M059J (cell line): ENCODE measurements around the gene C14orf132. TPM values are rescaled to one million over a fixed set of nuclear protein-coding genes. Genes with fewer than 3 reads are reported as not detected.

Experiments
- DNase-seq: peaks from one replicate; pipeline ENCODE4 v3.0.0-alpha.2; 2012; ENCODE audit warnings: low read depth
- total RNA-seq: library from RNA; depleted of rRNA; stranded (reverse); fragments of >200 nt; shearing (Covaris generic); gene quantifications from 2 replicates; pipeline ENCODE4 v1.2.3, GENCODE V29; 2014

C14orf132 gene
- total RNA-seq, 1 experiment from 2014 or later = 2.0 TPM

DNA sequence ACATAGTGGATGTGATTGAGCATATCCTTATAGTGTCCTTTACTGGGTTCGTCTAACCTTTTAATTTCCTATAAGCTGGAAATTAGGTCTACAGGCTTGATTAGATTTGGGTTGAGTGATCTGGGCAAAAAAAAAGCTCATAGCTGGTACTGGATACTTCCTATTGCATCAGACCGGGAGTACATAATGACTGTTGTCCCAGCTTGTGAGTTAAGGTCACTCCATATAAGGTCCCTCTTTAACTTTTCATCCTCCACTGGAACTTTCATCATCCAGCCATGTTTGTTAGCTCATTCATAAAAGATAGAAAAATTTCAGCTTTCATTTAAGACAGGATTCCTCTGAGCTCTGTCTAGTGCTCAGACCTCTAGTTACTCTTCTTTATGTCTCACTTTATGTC lies 80.8 kb downstream of the C14orf132 start:
- DNase-seq = no peak

DNA sequence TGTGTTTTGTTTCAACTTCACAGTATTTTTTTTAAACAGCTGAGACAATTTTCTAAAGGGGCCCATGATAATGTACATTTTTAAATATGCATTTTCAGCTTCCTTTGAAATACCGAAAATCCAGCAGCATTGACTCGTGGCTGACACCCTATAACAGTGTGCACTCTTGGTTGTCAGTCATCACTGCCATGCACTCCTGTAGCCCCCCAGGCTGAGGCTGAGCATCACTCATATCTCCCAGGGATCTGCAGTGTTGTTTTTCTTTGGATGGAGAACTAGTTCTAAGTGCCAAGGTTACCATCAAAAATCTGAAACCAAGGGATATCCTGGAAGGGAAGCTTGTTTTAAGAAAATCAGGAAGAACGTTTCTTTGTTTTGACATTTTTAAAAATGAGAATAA lies 81.2 kb downstream of the C14orf132 start:
- no peak for DNase-seq

DNA sequence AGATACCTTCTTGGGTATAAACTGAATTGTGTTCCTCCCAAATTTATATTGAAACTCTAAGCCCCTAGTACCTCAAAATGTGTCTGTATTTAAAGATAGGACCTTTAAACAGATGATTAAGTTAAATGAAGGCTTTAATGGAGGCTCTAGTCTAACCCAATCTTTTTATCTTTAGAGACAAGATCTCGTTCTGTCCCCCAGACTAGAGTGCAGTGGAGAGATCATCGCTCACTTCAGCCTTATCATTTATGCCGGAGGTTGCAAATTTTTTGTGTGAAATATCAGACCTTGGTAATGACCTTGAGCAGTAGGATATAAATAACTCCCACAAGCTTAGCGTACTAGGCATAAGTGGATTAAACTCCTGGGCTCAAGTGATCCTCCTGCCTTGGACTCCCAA lies 81.8 kb downstream of the C14orf132 start:
- no peak for DNase-seq

DNA sequence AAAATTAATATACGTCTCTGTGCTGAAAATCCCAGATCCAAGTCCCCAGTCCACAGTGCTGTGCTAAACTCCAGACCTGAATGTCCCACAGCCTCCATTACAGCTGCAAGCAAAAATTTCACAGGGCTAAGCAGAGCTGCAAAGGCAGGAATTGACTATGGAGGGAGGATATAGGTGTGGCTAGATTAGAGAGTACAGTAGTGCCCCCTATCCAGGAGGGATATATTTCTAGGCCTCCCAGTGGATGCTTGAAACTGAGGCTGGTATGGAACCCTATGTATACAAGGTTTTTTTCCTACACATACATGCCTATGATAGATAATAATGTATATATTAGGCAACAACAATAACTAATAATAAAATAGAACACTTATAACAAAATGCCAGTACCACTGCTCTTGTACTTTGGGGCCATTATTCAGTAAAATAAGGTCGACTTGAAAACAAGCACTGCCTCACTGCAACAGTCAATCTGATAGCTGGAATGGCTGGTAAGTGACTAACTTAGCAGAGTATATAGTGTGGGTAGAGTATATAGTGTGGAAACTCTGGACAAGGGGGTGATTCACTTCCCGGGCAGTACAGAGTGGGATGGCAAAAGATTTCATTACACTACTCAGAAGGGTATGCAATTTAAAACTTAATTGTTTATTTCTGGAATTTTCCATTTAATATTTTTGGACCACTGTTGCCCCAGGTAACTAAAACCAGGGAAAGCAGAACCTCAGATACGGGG lies 82.7 kb downstream of the C14orf132 start:
- peak; percentile 74 for DNase-seq

DNA sequence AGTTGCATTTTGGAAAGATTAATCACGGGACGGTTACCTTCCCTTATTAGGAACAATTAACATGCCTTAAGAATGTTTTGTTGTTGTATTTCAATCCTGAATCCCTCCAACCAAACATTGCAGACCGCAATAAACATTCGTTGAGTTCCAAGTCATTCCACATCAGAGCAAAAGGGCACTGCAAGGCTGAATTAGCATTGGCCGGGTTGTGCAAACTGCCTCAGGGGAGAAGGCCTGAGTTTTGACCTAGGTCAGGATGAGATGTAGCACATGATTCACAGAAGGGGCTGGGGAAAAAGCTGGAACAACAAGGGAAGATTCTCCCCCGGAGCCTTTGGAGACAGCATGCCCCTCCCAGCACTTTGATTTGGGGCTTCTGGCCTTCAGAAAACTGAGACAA lies 83.3 kb downstream of the C14orf132 start:
- DNase-seq = peak; percentile 92

DNA sequence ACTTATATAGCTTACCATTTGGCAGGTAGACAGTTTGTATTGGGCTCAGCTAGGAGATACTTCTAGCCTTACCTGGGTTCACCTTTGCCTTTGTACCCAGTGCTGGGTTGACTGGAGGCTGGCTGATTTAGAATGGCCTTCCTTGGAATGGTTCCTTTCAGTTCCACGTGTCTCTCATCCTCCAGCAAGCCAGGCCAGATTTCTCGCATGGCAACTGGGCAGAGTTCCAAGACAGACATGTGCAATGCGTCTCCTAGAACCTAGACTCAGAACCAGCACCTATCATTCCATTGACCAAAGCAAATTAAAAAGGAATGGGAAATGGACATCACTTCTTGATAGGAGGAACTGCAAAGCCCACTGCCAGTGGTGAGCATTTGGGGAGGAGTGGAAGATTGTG lies 86.4 kb downstream of the C14orf132 start:
- peak; percentile 26 for DNase-seq

DNA sequence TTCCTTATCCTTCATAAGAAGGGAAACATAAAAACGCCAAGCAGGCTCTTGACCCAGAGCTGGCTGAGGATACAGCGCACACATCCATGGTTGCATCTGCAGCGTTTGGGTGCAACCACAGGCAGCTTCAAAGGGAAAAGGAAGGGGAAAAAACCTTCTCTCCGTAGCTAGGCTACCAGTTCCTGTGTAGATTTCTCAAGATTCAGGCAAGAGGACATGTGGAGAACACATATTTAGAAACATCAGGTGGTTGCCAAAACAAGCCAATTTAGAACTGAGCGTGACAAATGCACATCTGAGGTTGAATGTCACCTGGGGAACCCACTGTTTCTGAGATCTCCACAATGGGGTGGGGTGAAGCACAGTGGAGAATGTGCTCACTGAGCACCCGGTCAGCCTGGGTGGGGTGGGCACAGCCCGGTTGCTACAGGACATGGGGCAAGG lies 87.2 kb downstream of the C14orf132 start:
- peak; percentile 63 for DNase-seq

DNA sequence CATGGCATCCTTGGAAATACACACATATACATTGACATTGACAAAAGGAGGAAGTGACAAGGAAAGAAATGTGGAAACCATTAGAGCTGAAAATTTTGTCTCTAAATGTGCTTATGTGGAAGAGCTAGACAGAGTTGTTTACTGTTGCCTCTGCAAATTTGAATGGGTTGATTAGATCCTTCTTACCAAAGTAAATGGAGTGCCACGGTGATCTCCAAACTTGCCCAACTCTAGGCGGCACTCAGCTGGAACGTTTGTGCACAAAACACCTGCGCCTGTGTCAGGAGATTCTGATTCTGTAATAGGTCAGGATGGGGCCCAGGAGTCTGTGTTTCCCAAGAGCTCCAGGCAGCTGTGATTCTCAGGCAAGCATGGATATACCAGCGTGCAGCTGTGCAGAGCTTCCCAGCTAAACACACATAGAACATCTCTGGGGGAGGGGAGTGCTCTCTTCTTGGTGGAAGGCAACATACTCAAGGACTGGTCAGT lies 87.7 kb downstream of the C14orf132 start:
- DNase-seq = no peak

DNA sequence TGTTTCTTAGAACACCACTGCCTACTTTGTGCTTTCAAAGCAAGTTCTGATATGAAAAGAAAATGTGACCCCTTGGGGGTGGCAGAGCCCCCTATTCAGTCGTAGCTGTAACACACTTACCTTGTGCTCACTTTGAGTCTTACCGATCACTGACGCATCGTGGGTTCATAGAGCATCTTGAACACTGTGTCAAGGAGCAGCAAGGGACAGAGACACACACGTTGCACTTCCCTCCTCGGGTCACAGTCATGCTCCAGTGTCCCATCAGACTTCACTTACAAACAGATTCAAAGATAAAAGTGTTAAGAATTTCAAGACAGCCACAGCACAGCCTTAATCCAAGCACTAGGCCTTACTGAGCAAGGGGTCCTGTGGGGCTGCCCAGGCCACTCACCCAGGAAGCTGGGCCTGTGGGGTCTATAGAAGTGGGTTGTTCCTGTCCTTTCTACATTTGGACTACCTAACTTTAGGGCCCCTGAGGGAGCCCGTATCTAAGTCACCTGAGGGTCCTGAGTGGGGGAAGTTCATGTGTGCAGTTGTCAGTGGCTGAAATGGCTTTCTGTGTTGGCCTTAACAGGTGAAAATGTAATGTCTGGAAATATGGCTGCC lies 90.1 kb downstream of the C14orf132 start:
- DNase-seq = no peak

DNA sequence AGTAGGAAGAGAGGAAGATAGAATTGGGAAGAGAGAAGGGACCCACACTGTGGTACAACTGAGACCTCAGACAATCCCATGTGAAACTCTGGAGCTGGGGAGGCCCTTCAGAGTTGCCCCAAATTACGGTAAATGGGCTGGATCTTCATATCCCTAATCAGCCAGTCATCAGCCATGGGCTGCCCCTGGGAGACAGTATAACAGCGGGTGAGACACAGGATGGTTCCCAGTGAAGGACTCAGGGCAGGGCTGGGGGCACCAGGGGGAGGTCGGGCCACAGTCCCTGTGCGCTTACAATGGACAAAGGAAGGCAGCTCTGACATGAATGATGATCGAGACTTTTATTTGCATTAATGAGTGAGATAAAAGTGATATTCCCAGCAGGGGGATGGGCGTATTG lies 91.2 kb downstream of the C14orf132 start:
- DNase-seq = no peak

DNA sequence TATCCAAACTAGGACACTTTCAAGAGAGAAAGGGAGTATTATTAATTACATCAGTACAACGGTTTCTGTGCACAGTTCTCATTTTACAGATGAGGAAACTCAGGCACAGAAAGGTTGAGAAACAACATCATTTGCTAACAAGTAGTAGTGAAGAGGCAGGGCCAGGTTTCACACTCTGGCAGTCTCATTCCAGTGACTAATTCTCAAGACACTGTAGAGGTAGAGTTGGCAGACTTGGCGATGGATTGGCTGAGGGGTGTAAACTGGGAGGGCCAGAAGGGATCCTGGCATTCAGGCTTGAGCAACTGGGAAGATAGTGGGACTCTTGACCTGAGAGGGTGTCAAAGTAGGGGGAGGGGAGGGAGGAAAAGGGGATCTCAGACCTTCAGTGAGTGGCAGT lies 91.7 kb downstream of the C14orf132 start:
- DNase-seq = peak; percentile 67

DNA sequence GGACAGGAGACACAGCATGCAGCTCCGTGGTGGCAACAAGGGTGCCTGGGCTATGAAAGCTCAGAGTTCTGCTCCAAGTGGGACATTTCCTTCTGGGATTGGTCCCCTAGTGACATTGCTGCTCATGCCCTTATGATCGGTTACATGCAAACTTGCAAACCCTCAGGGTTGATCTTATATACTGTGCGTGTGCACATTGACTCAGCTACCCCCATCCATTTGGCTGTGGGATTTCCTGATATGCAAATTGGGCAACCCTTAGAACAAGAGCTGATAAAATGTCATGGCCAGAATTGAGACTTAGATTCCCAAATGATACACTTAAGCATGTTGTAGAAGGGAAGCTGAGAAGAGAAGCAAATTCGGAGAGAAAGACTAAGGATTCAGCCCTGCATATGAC lies 92.7 kb downstream of the C14orf132 start:
- DNase-seq = no peak

DNA sequence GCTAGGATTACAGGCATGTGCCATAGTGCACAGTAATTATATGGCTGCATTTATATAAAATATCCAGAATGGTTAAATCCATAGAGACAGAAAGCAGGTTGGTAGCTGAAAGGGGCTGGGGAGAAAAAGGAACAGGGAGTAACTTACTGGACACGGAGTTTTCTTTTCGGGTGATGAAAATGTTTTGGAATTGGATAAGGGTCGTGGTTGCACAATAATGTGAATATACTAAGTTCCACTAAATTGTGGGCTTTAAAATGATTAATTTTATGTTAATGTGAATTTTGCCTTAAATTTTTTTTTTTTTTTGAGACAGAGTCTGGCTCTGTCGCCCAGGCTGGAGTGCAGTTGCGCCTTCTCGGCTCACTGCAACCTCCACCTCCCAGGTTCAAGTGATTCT lies 95.3 kb downstream of the C14orf132 start:
- no peak for DNase-seq

DNA sequence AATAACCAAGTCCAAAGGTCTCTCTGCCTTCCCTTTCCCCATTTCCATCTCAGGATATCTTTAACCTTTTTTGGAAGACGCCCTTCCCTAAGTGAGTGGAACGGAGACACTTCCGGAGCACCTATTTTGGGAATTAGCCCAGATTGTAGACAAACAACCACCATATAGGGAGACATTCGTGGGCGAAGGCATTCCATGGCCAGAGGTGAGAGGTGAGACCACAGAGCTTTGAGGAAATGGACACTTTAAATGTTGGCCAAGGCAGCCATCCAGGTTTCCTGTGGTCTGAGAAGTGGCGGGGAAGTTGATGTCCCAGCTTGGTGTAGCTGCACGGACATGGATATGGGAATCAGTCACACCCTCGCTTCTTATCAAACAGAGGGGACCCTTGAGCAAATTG lies 96.1 kb downstream of the C14orf132 start:
- DNase-seq = peak; percentile 94

DNA sequence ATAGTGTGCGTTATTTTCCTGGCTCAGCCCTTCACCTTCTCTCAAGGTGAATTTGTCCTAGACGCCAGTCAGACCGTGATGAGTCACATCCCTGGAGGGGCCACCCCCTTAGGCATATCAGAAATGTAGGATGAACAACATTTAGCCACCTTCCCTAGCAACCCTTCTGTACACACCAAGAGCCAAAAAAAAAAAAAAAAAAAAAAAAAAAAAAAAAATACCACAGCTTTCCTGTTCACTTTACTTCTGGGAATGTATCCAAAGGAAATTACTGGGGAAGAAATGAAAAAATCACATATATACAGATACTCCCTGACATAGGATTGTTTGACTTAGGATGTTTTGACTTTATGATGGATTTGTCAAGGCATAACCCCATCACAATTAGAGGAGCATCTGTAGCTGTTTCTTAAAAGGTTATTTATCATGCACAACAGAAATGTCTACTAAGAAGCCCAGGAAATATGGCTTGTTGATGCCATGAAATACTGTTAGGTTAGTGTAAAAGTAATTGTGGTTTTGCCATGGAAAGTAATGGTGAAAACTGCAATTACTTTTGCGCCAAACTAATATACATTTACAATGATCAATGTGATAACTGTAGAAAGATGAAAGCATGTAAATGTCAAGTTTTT lies 97.3 kb downstream of the C14orf132 start:
- peak; percentile 91 for DNase-seq

DNA sequence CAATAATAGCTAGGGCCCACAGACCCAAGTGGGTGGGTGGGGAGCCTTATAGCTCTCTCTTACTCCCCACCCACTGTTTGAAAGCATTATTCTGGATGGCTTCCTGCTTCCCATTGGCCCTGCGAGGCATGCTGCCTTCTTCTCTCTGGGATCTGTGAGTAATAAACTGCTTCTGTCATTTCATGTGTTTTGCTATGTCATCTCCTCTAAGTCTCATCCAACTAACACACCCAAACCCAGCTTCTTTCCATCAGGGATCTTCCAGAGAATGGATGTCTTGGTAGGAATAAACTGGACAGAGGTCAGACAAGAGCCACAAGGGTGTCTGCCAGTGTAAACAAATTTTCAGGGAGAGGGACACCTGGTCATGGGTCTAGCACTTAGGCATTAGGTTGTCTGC lies 99.1 kb downstream of the C14orf132 start:
- DNase-seq = no peak

DNA sequence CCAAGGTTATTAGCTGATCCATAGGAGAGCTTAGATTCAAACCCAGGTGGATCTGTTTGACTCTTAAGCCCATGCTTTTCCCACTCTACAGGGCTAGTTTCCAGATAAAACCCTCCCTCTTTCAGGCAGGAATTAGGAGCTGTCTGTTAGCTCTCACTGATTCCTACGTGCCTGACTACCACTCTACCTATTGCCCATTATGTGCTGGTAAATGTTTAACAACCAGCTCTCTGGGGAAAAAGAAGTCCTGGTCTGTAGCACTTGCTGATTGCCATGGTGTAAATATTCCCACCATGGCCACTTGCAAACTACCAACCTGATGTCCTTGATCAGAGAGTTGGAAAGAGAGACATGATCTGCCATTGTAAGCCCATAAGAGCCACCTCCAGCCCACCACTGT lies 100.0 kb downstream of the C14orf132 start:
- DNase-seq = no peak

DNA sequence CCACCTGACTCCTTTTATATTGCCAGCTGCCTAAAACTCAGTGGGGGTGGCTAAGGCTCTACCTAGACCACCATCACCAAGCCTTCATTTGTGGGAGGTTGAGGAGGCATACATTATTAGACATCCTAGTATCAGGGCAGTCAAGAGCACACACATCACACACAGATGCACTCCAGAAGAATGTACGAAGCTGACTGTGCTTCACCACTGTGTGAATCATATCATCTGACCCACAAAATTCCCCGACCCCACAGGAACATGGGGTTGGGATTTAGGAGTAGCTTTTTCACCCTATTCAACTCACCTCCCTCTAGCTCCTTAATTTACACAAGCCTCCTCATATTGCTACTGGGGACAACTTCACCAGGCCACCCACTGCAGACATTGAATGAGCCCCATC lies 100.7 kb downstream of the C14orf132 start:
- DNase-seq = peak; percentile 59

DNA sequence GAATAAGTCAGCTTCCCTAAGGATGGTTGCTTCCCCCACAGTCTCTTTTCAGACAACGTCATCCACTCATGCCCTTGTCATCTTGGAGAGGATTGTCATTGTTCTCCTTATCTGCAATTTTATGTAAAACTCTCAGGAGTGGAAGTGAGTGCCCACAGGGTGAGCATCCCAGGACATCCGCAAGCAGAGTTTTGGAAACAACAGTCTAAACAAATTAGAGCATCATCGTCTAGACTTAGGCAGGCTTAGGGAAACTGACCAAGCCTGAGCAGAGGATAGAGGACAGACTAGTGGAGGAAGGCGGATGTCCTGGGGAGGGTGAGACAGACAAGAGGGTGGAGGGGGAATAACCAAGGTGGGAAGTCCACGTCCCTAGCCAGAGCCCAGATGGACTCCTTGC lies 101.8 kb downstream of the C14orf132 start:
- no peak for DNase-seq
